Hematopoietic multipotent progenitor cell treated with erythropoietin and hydrocortisone succinate and interleukin-3 and kit ligand, for 15 days (in vitro differentiated cells): ENCODE results near the gene PRKAG2.
"Not testable (repeated sequence)": the region's sequence is repeated elsewhere in the genome, so short reads cannot be mapped to it uniquely, and the experiment has no call there.

Source experiments
- DNase-seq: peaks from one replicate; pipeline ENCODE4 v3.0.0-alpha.2; 2015; ENCODE audit warnings: low spot score

PRKAG2 gene

DNA sequence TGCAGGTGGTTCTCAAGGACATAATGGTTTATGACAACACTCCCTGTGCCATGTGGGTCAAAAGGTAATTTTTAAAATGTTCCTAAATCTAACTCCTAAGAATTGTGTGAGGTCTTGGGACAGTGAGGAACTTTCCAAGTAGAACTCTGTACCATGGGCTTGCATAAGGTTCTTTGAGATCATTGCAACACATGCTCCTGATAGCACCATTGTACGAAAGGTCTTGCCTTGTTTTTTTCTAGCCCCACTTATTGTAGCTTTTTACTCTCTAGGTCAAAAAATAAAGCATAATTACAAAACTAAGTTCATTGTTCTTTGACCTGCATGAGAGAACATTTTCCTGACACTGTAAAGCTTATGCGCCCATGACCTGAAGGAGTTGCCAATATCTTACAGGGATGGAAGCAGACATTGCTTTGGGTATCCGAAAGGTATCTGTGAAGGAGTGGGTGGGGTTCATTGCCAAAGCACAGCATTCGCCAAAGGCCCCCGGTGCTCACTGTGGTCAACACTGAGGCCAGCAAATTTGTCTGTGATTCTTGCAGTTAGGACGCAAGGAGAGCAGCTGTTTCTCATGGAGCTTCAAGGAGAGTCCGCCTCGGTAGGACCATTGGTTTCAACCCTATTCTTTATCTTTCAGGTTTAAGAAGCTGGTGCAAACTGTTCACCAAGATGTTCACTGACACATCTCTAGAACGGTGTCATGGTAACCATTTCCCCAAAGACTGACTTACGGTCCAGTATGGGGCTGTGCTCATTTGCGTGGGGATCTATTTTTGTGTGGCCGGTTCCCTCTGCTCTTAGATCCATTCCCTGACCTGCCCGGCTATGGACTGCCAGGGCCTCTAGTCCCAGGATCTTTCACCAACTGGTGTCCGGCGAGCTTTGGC is 7.6 kb upstream of the PRKAG2 start:
- DNase-seq = no peak

- DNase-seq = no peak
Observed at GRCh38 chr7:151883857-151884256, 6.9 kb upstream of the PRKAG2 start.

- DNase-seq = no peak
Observed at GRCh38 chr7:151882734-151883133, 5.8 kb upstream of the PRKAG2 start.

GRCh38 chr7:151880688-151881087 is 3.8 kb upstream of the PRKAG2 start:
- DNase-seq = no peak

GRCh38 chr7:151877911-151878835 is 1.3 kb upstream of the PRKAG2 start:
- DNase-seq = no peak

GRCh38 chr7:151875942-151876898 is 695 bp downstream of the PRKAG2 start:
- DNase-seq = no peak

DNA sequence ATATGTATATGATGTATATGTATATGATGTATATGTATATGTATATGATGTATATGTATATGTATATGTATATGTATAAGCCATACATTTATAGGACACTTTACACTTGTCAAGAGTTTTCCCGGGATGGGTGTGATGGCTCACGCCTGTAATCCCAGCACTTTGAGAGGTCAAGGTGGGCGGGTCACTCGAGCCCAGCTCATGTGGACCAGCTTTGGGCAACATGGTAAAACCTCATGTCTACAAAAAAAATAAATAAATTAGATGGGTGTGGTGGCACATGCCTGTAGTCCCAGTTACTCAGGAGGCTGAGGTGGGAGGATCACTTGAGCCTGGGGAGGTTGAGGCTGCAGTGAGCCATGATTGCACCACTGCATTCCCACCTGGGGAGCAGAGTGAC is 2.4 kb downstream of the PRKAG2 start:
- not testable (repeated sequence) for DNase-seq

GRCh38 chr7:151873402-151873965 is 3.4 kb downstream of the PRKAG2 start:
- DNase-seq = no peak

- DNase-seq = no peak
Observed at GRCh38 chr7:151872531-151873401, 4.1 kb downstream of the PRKAG2 start.

GRCh38 chr7:151871904-151872303 is 5.0 kb downstream of the PRKAG2 start:
- no peak for DNase-seq

- no peak for DNase-seq
Observed at GRCh38 chr7:151871189-151871735, 5.7 kb downstream of the PRKAG2 start.

- no peak for DNase-seq
Observed at GRCh38 chr7:151869968-151870918, 6.7 kb downstream of the PRKAG2 start.

DNA sequence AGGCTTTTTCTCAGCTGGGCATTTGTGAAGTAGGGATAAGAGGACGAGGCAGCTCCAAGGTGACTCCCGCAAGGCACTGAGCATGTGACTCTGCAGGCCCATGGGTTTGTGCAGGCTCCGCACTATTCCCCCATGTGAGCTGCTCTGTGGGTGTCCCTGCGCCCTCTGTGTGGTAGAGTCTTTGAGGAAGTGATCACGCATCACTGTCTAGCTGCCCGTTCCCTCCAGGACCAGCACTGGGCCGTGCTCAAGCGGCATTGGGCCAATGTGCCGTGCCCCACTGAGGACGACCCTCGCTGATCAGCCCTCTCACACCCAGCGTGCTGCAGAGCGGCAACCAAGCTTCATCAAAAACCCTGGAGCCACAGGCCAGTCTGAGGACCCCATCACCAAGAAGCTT is 7.5 kb downstream of the PRKAG2 start:
- no peak for DNase-seq

GRCh38 chr7:151869109-151869428 is 7.8 kb downstream of the PRKAG2 start:
- no peak for DNase-seq

DNA sequence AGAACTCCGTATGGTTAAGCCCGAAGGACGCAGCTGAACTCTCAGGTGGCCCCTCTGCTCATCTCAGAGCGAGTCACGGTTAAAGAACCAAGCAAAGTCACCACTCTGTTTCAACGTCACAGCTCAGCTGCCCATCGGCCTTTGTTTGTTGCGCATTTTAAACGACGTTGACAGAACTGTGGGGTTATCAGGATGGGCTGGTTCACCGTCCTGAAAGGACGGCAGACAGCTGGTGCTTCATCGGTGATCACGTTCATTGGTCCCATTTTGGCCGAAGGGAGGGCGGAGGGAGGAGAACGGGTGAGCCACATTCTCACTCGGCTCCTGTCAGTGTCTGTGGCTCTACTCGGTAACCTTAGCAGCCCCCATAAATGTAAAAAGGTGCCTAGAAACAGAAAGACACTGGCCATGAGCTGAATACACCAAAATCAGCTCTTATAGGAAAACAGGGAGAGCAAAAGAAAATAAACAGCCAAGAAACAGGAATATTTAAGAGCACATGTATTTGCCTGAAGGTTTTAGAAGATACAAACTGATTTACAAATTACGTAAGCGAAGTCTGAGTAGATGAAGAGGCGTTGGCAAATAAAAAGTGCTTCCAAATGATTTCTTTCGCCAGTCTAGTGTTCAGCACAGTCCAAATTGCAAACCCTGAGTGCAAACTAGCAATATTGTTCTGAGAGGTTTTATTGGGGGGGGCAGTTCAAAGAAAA is 8.4 kb downstream of the PRKAG2 start:
- no peak for DNase-seq

GRCh38 chr7:151867912-151868311 is 9.0 kb downstream of the PRKAG2 start:
- DNase-seq = no peak

DNA sequence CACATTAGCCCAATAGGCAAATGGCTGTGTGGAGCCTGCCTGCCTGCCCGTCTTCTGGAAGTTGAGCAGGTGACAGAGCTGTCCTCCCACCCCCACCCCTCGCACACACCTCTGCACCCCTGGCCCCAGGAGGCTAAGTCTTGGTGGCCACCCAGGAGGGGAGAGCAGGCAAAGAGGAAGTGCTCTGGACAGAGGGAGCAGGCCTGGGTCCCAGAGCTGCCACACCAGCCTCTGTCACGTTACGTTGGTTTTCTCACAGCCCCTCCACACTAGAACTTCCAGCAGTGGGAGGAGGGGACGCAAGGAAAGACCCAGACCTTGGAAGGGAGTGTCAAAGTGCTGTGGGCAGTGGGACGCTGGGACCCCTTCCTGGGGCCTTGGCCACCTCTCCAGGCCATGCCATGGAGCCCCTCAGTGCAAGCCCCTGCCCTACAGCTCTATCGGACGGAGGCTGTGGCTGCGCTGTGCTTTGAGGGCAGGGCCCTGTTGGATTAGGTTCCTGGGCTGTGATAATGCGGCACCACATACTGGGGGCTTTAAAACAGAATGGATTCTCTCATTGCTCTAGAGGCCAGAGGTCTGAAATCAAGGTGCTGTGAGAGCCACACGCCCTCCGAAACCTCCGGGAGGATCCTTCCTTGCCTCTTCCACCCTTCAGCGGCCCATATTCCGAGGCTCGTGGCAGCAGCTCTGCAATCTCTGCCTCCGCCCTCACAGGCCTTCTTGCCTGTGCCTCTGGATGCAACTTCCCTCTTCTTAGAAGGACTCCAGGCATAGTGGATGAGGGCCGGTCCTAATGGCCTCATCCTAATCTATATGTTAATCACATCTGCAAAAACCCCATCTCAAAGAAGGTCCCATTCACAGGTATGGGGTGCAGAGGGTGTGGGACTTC is 9.9 kb downstream of the PRKAG2 start:
- DNase-seq = no peak
